HCT116 (cell line): ENCODE measurements around the gene RNF225. TPM values are rescaled to one million over a fixed set of nuclear protein-coding genes. Genes with fewer than 3 reads are reported as not detected.

Source experiments
- ATAC-seq: fragments of 200-7000 bp; cut with Tn5 transposase; 2 replicates; pipeline ENCODE4 v1.9.1; 2020; ENCODE audit warnings: mild to moderate bottlenecking, moderate library complexity
- BruUV-seq: library from RNA; stranded (reverse); fragments of 400-500 nt; replicated peaks from 2 replicates; lab custom pipeline; 2021; lab: Mats Ljungman, UMichigan
- CTCF ChIA-PET: fragments of 300-600 bp; sonication (Branson Sonifier 250); formaldehyde crosslinking; loops from one replicate; lab custom pipeline; 2021; ENCODE audit warnings: antibody characterized with exemption; lab: Charles Lee
- POLR2A ChIA-PET: fragments of 300-600, 350-600 bp; sonication (Branson Sonifier 250); formaldehyde crosslinking; loops from one replicate; lab custom pipeline; 2021; ENCODE audit warnings: antibody characterized with exemption; lab: Charles Lee
- RAD21 ChIA-PET, 2 experiments: fragments of 300-600 bp; sonication (Branson Sonifier 250); formaldehyde crosslinking; loops; one replicate each; lab custom pipeline; 2023; ENCODE audit warnings: low total read pairs in 2 of 2; ENCODE audit not compliant: uncharacterized antibody in 2 of 2, unreplicated experiment in 2 of 2, low non-redundant PET in 1 of 2; lab: Charles Lee
- DNase-seq: peaks from one replicate; pipeline ENCODE4 v3.0.0-alpha.2; 2010; ENCODE audit warnings: low read depth, low spot score
- H2AFZ ChIP-seq: fragments of 200-600 bp; shearing (Covaris generic), sonication (generic); 2 replicates; pipeline ENCODE4 v1.6.1; 2017; ENCODE audit warnings: low read depth, mixed run types, mixed read lengths, antibody characterized with exemption, low read length; ENCODE audit not compliant: poor library complexity, severe bottlenecking
- H3K27ac ChIP-seq: 2 replicates; pipeline ENCODE4 v1.5.1; 2012; ENCODE audit warnings: low read depth, low read length
- H3K27me3 ChIP-seq: fragments of 200-600 bp; sonication (generic); 2 replicates; pipeline ENCODE4 v1.6.1; 2016; ENCODE audit warnings: mixed run types, low read length, mixed read lengths; ENCODE audit not compliant: insufficient read depth
- H3K36me3 ChIP-seq, 2 experiments: fragments of 200-500 bp in 1 of 2; fragments of 200-600 bp in 1 of 2; sonication (Bioruptor generic) in 1 of 2; sonication (generic) in 1 of 2; 2 replicates each; pipeline versions ENCODE4 v1.5.1 to v1.6.1; 2014 to 2016; ENCODE audit warnings: low read length in 2 of 2, inconsistent platforms in 1 of 2, mixed read lengths in 1 of 2, mixed run types in 1 of 2; ENCODE audit not compliant: insufficient read depth in 2 of 2, control insufficient read depth in 1 of 2
- H3K4me1 ChIP-seq, 2 experiments: fragments of 200-600 bp in 1 of 2; sonication (generic) in 1 of 2; 2 replicates each; pipeline versions ENCODE4 v1.5.1 to v1.6.1; 2012 to 2017; ENCODE audit warnings: low read length in 2 of 2, inconsistent platforms in 1 of 2, mild to moderate bottlenecking in 1 of 2, mixed read lengths in 1 of 2, mixed run types in 1 of 2, moderate library complexity in 1 of 2; ENCODE audit not compliant: insufficient read depth in 2 of 2, control insufficient read depth in 1 of 2
- H3K4me2 ChIP-seq: fragments of 200-600 bp; sonication (generic); 2 replicates; pipeline ENCODE4 v1.6.1; 2017; ENCODE audit warnings: mixed run types, low read length, mixed read lengths
- H3K4me3 ChIP-seq, 2 experiments: fragments of 200-600 bp in 1 of 2; sonication (generic) in 1 of 2; replicated peaks in 1 of 2; 2 replicates each; pipeline ENCODE4 v1.5.1; 2011 to 2016; ENCODE audit warnings: low read length in 2 of 2, control low read depth in 1 of 2, low read depth in 1 of 2, mild to moderate bottlenecking in 1 of 2, mixed read lengths in 1 of 2, mixed run types in 1 of 2
- H3K79me2 ChIP-seq: fragments of 200-600 bp; sonication (generic); 2 replicates; pipeline ENCODE4 v1.6.1; 2017; ENCODE audit warnings: mild to moderate bottlenecking, mixed run types, low read length, moderate library complexity, mixed read lengths; ENCODE audit not compliant: insufficient read depth
- H3K9ac ChIP-seq: fragments of 200-600 bp; sonication (generic); 2 replicates; pipeline ENCODE4 v1.6.1; 2016; ENCODE audit warnings: low read length, mixed read lengths
- H3K9me2 ChIP-seq: fragments of 200-600 bp; sonication (generic), shearing (Covaris generic); 2 replicates; pipeline ENCODE4 v1.6.1; 2017; ENCODE audit warnings: mixed run types, mild to moderate bottlenecking, moderate library complexity; ENCODE audit not compliant: insufficient read depth
- H3K9me3 ChIP-seq, 2 experiments: fragments of 200-500 bp in 1 of 2; fragments of 200-600 bp in 1 of 2; sonication (Bioruptor generic) in 1 of 2; sonication (generic) in 1 of 2; 2 replicates each; pipeline ENCODE4 v1.6.1; 2014 to 2017; ENCODE audit warnings: low read length in 2 of 2, mixed read lengths in 2 of 2, inconsistent platforms in 1 of 2, low read depth in 1 of 2, mild to moderate bottlenecking in 1 of 2, mixed run types in 1 of 2, moderate library complexity in 1 of 2; ENCODE audit not compliant: control insufficient read depth in 1 of 2, insufficient read depth in 1 of 2
- H4K20me1 ChIP-seq: fragments of 200-600 bp; sonication (generic), shearing (Covaris generic); 2 replicates; pipeline ENCODE4 v1.6.1; 2017; ENCODE audit warnings: mixed run types, mild to moderate bottlenecking, moderate library complexity; ENCODE audit not compliant: insufficient read depth
- CBX3 ChIP-seq: IDR thresholded peaks from 2 replicates; pipeline ENCODE4 v1.6.1; 2012; ENCODE audit warnings: low read depth
- EGR1 ChIP-seq: IDR thresholded peaks from 2 replicates; pipeline ENCODE4 v1.6.1; 2012; ENCODE audit warnings: low read depth
- ELF1 ChIP-seq: IDR thresholded peaks from 2 replicates; pipeline ENCODE4 v1.6.1; 2012; ENCODE audit warnings: low read depth, borderline replicate concordance
- EZH2 ChIP-seq: fragments of 200-600 bp; sonication (generic); IDR thresholded peaks from 2 replicates; pipeline ENCODE4 v1.6.1; 2017; ENCODE audit warnings: antibody characterized with exemption, mixed run types
- EZH2phosphoT487 ChIP-seq: fragments of 200-600 bp; IDR thresholded peaks from 2 replicates; pipeline ENCODE4 v1.6.1; 2018; ENCODE audit warnings: antibody characterized with exemption, borderline replicate concordance
- POLR2A ChIP-seq: IDR thresholded peaks from 2 replicates; pipeline ENCODE4 v1.7.0; 2011; ENCODE audit warnings: borderline replicate concordance; ENCODE audit not compliant: insufficient read depth, insufficient read length; ENCODE audit errors: extremely low read depth
- POLR2AphosphoS5 ChIP-seq: IDR thresholded peaks from 2 replicates; pipeline ENCODE4 v1.6.1; 2011; ENCODE audit warnings: mild to moderate bottlenecking, low read depth, low read length, moderate library complexity
- SIN3A ChIP-seq: IDR thresholded peaks from 2 replicates; pipeline ENCODE4 v1.6.1; 2012; ENCODE audit warnings: low read depth
- SP1 ChIP-seq: IDR thresholded peaks from 2 replicates; pipeline ENCODE4 v1.6.1; 2012; ENCODE audit warnings: low read depth
- SRF ChIP-seq: IDR thresholded peaks from 2 replicates; pipeline ENCODE4 v1.6.1; 2012; ENCODE audit warnings: low read depth
- TCF7L2 ChIP-seq: IDR thresholded peaks from 2 replicates; pipeline ENCODE4 v1.7.0; 2011; ENCODE audit warnings: borderline replicate concordance, inconsistent platforms; ENCODE audit not compliant: insufficient read depth, insufficient read length; ENCODE audit errors: extremely low read depth
- YY1 ChIP-seq: IDR thresholded peaks from 2 replicates; pipeline ENCODE4 v1.6.1; 2011; ENCODE audit warnings: low read length, low read depth, moderate library complexity, mild to moderate bottlenecking; ENCODE audit not compliant: insufficient replicate concordance; ENCODE audit errors: extremely low read depth
- ZNF274 ChIP-seq: fragments of 200-500 bp; sonication (Bioruptor generic); IDR thresholded peaks from 2 replicates; pipeline ENCODE4 v1.6.1; 2014; ENCODE audit warnings: mild to moderate bottlenecking, low read depth, low read length, inconsistent platforms
- intact Hi-C: fragments of 100-400 bp; cut with micrococcal nuclease; formaldehyde crosslinking; loops from 2 replicates; pipeline ENCODE4 v1.10.0; 2022
- total RNA-seq: library from RNA; stranded (reverse); gene quantifications from one replicate; pipeline ENCODE4 v1.2.1, GENCODE V29; 2021; ENCODE audit not compliant: unreplicated experiment
- TF ChIP-seq, protein P1 (sequence below), 3 experiments: fragments of 200-600 bp in 1 of 3; sonication (generic) in 1 of 3; IDR thresholded peaks in 2 of 3; conservative IDR thresholded peaks in 1 of 3; 2 replicates each; pipeline ENCODE4 v1.5.1; 2012 to 2017; ENCODE audit warnings: low read depth in 2 of 3, low read length in 2 of 3, antibody characterized with exemption in 1 of 3, borderline replicate concordance in 1 of 3, control low read depth in 1 of 3, mild to moderate bottlenecking in 1 of 3, mixed read lengths in 1 of 3, mixed run types in 1 of 3, moderate library complexity in 1 of 3; ENCODE audit not compliant: insufficient read depth in 1 of 3
- TF ChIP-seq, protein P2 (sequence below): IDR thresholded peaks from 2 replicates; pipeline ENCODE4 v1.6.1; 2012
- TF ChIP-seq, protein P3 (sequence below): IDR thresholded peaks from 2 replicates; pipeline ENCODE4 v1.6.1; 2012

Gene RNF225
- total RNA-seq, 1 experiment from 2014 or later = 1.2 TPM

DNA sequence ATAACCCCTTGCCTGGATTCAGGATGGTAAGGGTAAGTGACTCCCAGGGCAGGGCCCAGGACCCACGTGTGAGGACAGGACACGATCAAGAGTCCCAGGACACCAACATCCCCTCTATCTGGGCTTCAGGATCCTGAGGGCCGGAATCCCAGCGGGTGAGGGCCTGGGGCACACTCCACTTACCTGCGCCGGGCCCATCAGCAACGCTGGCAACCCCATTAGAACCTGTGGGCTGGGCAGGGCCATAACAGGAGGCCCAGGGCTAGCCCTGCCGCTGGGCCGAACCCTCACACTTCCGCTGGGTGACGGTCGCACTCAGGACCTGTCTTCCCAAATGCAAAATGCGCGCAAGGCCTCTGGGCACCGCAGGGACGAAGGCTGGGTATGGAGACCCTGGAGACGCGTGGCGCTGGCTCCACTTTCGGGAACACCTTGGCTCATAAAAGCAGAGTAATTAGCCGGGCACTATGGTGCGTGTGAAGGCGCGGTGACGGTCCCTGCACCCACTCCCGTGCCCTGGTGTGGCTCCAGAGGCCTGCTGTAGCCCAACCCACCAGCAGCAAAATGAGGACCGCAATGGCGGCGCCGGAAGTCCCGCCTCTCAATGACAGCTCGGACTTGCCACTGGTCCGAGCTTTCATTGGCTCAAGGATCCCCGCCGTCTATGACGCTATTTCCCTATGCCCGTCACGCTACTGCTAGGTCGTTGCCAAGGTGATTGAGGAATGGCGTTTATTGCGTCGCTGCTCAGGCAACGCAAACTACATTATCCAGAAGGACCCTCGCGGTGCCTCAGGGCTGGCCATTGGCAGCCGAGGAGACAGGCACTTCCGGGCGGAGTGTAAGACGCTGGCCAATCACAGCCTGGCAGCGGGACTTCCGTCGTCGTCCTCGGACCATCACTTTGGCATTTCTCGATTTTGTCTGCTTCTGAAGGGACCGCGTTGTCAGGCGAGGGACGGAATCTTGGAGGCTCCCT lies 44.4 kb downstream of the RNF225 start, which contains the start of gene ZNF132:
ZNF132 (minus strand) TSS at position 578 of the 979 bp plus-strand sequence; CDS start at position 246, 332 bp downstream.
- RAD21 ChIA-PET = no interaction called here
- intact Hi-C loops = no loop called here
- CTCF ChIA-PET = no interaction called here
- BruUV-seq = no TSS peak
- no peak for DNase-seq
- Histone ChIP-seq H2AFZ (no peak within 1 kb of the TSS), H3K27me3 (no peaks in the 10 kb centered on the region), H3K4me3 (no peak within 1 kb of the TSS), H3K9ac (no peak within 1 kb of the TSS), H3K79me2 (no peaks in the 10 kb centered on the region), H3K9me2 (no peaks in the 10 kb centered on the region), H3K4me1 (no peaks in the 10 kb centered on the region), H4K20me1 (no peaks in the 10 kb centered on the region), H3K9me3 (peaks cover 3 to 6% of the 10 kb centered on the region in 2 experiments; a peak in 2 of 4 replicates), H3K27ac (no peak within 1 kb of the TSS), H3K4me2 (no peak within 1 kb of the TSS), H3K36me3 (no peaks in the 10 kb centered on the region)
- no peak for TF ChIP-seq POLR2A
- TF ChIP-seq CBX3 = no peak
- no peak for ATAC-seq
- POLR2A ChIA-PET = no interaction called here

DNA sequence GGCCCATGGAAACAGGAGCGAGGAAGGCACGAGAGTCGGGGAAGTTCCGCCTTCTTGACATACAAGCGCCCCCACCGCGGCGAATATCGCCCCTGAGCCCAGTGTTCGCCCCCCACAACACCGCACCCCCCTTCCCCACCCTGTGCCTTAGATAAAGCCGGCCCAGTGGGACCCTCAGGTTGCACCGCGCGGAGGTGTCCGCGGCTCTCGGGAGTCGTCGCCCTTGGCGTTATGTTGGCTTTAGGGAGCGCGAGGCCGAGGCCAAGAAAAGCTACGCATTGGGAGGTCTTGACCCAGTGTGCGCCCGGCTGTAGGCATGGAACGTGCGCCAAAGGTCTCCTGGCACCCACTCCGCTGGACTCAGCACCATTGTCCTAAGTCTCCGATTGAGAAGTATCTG lies 45.1 kb downstream of the RNF225 start:
- DNase-seq (no peak), ATAC-seq (no peak)
- CTCF ChIA-PET = no interaction called here
- Histone ChIP-seq H3K4me3 (no peak overlapping the region), H3K4me1 (no peaks in the 10 kb centered on the region), H3K9me3 (peaks cover 0 to under 1% of the 10 kb centered on the region in 2 experiments; a peak in 2 of 4 replicates), H3K27ac (no peak overlapping the region), H2AFZ (no peak overlapping the region), H3K9ac (no peak overlapping the region), H3K4me2 (no peak overlapping the region), H3K79me2 (no peaks in the 10 kb centered on the region), H3K36me3 (no peaks in the 10 kb centered on the region), H3K27me3 (no peaks in the 10 kb centered on the region), H3K9me2 (no peaks in the 10 kb centered on the region), H4K20me1 (no peaks in the 10 kb centered on the region)
- POLR2A ChIA-PET = no interaction called here
- RAD21 ChIA-PET = no interaction called here
- intact Hi-C loops = no loop called here
- BruUV-seq = no TSS peak
- TF ChIP-seq POLR2A (no peak), EZH2 (no peak), ZNF274 (no peak), SP1 (no peak), SIN3A (no peak), TCF7L2 (no peak), EZH2phosphoT487 (no peak), SRF (no peak), ELF1 (no peak), YY1 (no peak), EGR1 (no peak), POLR2AphosphoS5 (no peak)
- TF ChIP-seq, protein P1, sequence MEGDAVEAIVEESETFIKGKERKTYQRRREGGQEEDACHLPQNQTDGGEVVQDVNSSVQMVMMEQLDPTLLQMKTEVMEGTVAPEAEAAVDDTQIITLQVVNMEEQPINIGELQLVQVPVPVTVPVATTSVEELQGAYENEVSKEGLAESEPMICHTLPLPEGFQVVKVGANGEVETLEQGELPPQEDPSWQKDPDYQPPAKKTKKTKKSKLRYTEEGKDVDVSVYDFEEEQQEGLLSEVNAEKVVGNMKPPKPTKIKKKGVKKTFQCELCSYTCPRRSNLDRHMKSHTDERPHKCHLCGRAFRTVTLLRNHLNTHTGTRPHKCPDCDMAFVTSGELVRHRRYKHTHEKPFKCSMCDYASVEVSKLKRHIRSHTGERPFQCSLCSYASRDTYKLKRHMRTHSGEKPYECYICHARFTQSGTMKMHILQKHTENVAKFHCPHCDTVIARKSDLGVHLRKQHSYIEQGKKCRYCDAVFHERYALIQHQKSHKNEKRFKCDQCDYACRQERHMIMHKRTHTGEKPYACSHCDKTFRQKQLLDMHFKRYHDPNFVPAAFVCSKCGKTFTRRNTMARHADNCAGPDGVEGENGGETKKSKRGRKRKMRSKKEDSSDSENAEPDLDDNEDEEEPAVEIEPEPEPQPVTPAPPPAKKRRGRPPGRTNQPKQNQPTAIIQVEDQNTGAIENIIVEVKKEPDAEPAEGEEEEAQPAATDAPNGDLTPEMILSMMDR (IDR thresholded peaks at IDR 0.05 in 2 of 3, conservative IDR thresholded peaks at IDR 0.05 in 1 of 3; ENCODE audit: borderline replicate concordance in 1 of 3, insufficient read depth in 1 of 3, low read depth in 2 of 3, low read length in 2 of 3) = no peak
- TF ChIP-seq, protein P2, sequence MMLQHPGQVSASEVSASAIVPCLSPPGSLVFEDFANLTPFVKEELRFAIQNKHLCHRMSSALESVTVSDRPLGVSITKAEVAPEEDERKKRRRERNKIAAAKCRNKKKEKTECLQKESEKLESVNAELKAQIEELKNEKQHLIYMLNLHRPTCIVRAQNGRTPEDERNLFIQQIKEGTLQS = no peak
- TF ChIP-seq, protein P3, sequence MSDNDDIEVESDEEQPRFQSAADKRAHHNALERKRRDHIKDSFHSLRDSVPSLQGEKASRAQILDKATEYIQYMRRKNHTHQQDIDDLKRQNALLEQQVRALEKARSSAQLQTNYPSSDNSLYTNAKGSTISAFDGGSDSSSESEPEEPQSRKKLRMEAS = no peak
